WTC11 (cell line): ENCODE measurements around the gene BNC2. TPM values are rescaled to one million over a fixed set of nuclear protein-coding genes. Genes with fewer than 3 reads are reported as not detected.

Source experiments
- ATAC-seq: fragments of 200-7000 bp; cut with Tn5 transposase; 2 replicates; pipeline ENCODE4 v1.10.0; 2021; ENCODE audit warnings: mild to moderate bottlenecking, moderate library complexity
- CTCF ChIA-PET: fragments of 300-600 bp; sonication (Branson Sonifier 250); formaldehyde crosslinking; loops from one replicate; lab custom pipeline; 2021; ENCODE audit warnings: antibody characterized with exemption; lab: Charles Lee
- POLR2A ChIA-PET: fragments of 350-600 bp; sonication (Branson Sonifier 250); formaldehyde crosslinking; loops from one replicate; lab custom pipeline; 2021; ENCODE audit warnings: antibody characterized with exemption; lab: Charles Lee
- DNase-seq: peaks from one replicate; pipeline ENCODE4 v3.0.0; 2021; ENCODE audit warnings: low spot score
- H3K27ac Mint-ChIP-seq: 2 replicates; pipeline ENCODE4 v1.8.0; 2021; ENCODE audit warnings: mixed read lengths
- H3K27me3 Mint-ChIP-seq: 2 replicates; pipeline ENCODE4 v1.8.0; 2021; ENCODE audit warnings: low read depth, mild to moderate bottlenecking, moderate library complexity, mixed read lengths
- H3K36me3 Mint-ChIP-seq: 2 replicates; pipeline ENCODE4 v1.8.0; 2021; ENCODE audit warnings: mixed read lengths
- H3K4me1 Mint-ChIP-seq: 2 replicates; pipeline ENCODE4 v1.8.0; 2022; ENCODE audit warnings: mixed read lengths
- H3K4me3 Mint-ChIP-seq: 2 replicates; pipeline ENCODE4 v1.8.0; 2021; ENCODE audit warnings: mild to moderate bottlenecking, moderate library complexity, mixed read lengths
- H3K9me3 Mint-ChIP-seq: 2 replicates; pipeline ENCODE4 v1.8.0; 2021; ENCODE audit warnings: mixed read lengths
- ATF6 ChIP-seq: sonication (generic); formaldehyde crosslinking; IDR thresholded peaks from 2 replicates; pipeline ENCODE4 v1.8.1; 2023; ENCODE audit warnings: mild to moderate bottlenecking, missing genetic modification reagents
- CBFB ChIP-seq: sonication (generic); formaldehyde crosslinking; IDR thresholded peaks from 2 replicates; pipeline ENCODE4 v1.8.1; 2022; ENCODE audit warnings: mild to moderate bottlenecking, low read depth, missing genetic modification reagents
- E2F1 ChIP-seq: sonication (generic); formaldehyde crosslinking; IDR thresholded peaks from 2 replicates; pipeline ENCODE4 v1.8.0; 2022; ENCODE audit warnings: mild to moderate bottlenecking, missing genetic modification reagents
- E2F5 ChIP-seq: sonication (generic); formaldehyde crosslinking; IDR thresholded peaks from 2 replicates; pipeline ENCODE4 v1.8.1; 2022; ENCODE audit warnings: mild to moderate bottlenecking, moderate library complexity, missing genetic modification reagents
- ERG ChIP-seq: fragments of 250-450 bp; sonication (Bioruptor Pico); IDR thresholded peaks from 2 replicates; pipeline ENCODE4 v1.8.0; 2021; ENCODE audit warnings: mild to moderate bottlenecking
- FOXJ3 ChIP-seq: sonication (generic); formaldehyde crosslinking; IDR thresholded peaks from 2 replicates; pipeline ENCODE4 v1.9.0; 2021; ENCODE audit warnings: missing genetic modification reagents, mild to moderate bottlenecking, borderline replicate concordance
- GABPB1 ChIP-seq: sonication (generic); formaldehyde crosslinking; IDR thresholded peaks from 2 replicates; pipeline ENCODE4 v1.8.1; 2023; ENCODE audit warnings: mild to moderate bottlenecking, missing genetic modification reagents
- JUN ChIP-seq: sonication (generic); formaldehyde crosslinking; IDR thresholded peaks from 2 replicates; pipeline ENCODE4 v1.8.0; 2023; ENCODE audit warnings: mild to moderate bottlenecking, missing genetic modification reagents
- PRRX2 ChIP-seq: fragments of 250-450 bp; sonication (Bioruptor Pico); IDR thresholded peaks from 2 replicates; pipeline ENCODE4 v1.8.0; 2021; ENCODE audit warnings: mild to moderate bottlenecking
- RELA ChIP-seq: sonication (generic); formaldehyde crosslinking; IDR thresholded peaks from 2 replicates; pipeline ENCODE4 v1.8.1; 2022; ENCODE audit warnings: missing genetic modification reagents, mild to moderate bottlenecking, borderline replicate concordance
- SMAD4 ChIP-seq: sonication (generic); formaldehyde crosslinking; IDR thresholded peaks from 2 replicates; pipeline ENCODE4 v1.8.0; 2022; ENCODE audit warnings: mild to moderate bottlenecking, missing genetic modification reagents
- SOX15 ChIP-seq: fragments of 250-450 bp; sonication (Bioruptor Pico); IDR thresholded peaks from 2 replicates; pipeline ENCODE4 v1.9.0; 2021; ENCODE audit warnings: mild to moderate bottlenecking
- ZNF138 ChIP-seq: sonication (generic); formaldehyde crosslinking; conservative IDR thresholded peaks from 2 replicates; pipeline ENCODE4 v1.8.1; 2022; ENCODE audit warnings: mild to moderate bottlenecking, moderate library complexity, missing genetic modification reagents
- ZNF219 ChIP-seq: sonication (generic); formaldehyde crosslinking; IDR thresholded peaks from 2 replicates; pipeline ENCODE4 v1.8.0; 2023; ENCODE audit warnings: missing genetic modification reagents, mild to moderate bottlenecking, borderline replicate concordance
- total RNA-seq: library from RNA; stranded (reverse); gene quantifications from 3 replicates; pipeline ENCODE4 v1.2.3, GENCODE V29; 2021
- TF ChIP-seq, protein P1 (sequence below): sonication (generic); formaldehyde crosslinking; IDR thresholded peaks from 2 replicates; pipeline ENCODE4 v1.8.1; 2022; ENCODE audit warnings: low read depth, mild to moderate bottlenecking, moderate library complexity, missing genetic modification reagents, borderline replicate concordance
- TF ChIP-seq, protein P2 (sequence below): sonication (generic); formaldehyde crosslinking; IDR thresholded peaks from 2 replicates; pipeline ENCODE4 v1.8.1; 2022; ENCODE audit warnings: missing genetic modification reagents, borderline replicate concordance
- TF ChIP-seq, protein P3 (sequence below): sonication (generic); formaldehyde crosslinking; IDR thresholded peaks from 2 replicates; pipeline ENCODE4 v1.8.1; 2023; ENCODE audit warnings: mild to moderate bottlenecking, moderate library complexity, missing genetic modification reagents
- TF ChIP-seq, protein P4 (sequence below): sonication (generic); formaldehyde crosslinking; IDR thresholded peaks from 2 replicates; pipeline ENCODE4 v1.8.1; 2022; ENCODE audit warnings: mild to moderate bottlenecking, missing genetic modification reagents, moderate library complexity, borderline replicate concordance

The BNC2 gene
- total RNA-seq, 1 experiment from 2014 or later: 33.3 TPM

GRCh38 chr9:16585591-16585990 lies 284.9 kb downstream of the BNC2 start:
- H3K9me3 Mint-ChIP-seq: no peaks in the 10 kb centered on the region
- ATAC-seq: no peak
- peaks cover 12% of the 10 kb centered on the region for H3K4me1 Mint-ChIP-seq
- ChIA-PET CTCF (no interaction called here), POLR2A (no interaction called here)
- no peaks in the 10 kb centered on the region for H3K36me3 Mint-ChIP-seq
- DNase-seq: no peak
- no peaks in the 10 kb centered on the region for H3K27me3 Mint-ChIP-seq
- H3K27ac Mint-ChIP-seq: no peak overlapping the region
- TF ChIP-seq CBFB (CRISPR knock-in tag): no peak
- no peak for TF ChIP-seq JUN (CRISPR knock-in tag)
- TF ChIP-seq ZNF219: no peak
- TF ChIP-seq, protein P1, sequence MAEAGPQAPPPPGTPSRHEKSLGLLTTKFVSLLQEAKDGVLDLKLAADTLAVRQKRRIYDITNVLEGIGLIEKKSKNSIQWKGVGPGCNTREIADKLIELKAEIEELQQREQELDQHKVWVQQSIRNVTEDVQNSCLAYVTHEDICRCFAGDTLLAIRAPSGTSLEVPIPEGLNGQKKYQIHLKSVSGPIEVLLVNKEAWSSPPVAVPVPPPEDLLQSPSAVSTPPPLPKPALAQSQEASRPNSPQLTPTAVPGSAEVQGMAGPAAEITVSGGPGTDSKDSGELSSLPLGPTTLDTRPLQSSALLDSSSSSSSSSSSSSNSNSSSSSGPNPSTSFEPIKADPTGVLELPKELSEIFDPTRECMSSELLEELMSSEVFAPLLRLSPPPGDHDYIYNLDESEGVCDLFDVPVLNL (CRISPR knock-in tag): no peak
- no peak for TF ChIP-seq E2F1
- H3K4me3 Mint-ChIP-seq: no peak overlapping the region

DNA sequence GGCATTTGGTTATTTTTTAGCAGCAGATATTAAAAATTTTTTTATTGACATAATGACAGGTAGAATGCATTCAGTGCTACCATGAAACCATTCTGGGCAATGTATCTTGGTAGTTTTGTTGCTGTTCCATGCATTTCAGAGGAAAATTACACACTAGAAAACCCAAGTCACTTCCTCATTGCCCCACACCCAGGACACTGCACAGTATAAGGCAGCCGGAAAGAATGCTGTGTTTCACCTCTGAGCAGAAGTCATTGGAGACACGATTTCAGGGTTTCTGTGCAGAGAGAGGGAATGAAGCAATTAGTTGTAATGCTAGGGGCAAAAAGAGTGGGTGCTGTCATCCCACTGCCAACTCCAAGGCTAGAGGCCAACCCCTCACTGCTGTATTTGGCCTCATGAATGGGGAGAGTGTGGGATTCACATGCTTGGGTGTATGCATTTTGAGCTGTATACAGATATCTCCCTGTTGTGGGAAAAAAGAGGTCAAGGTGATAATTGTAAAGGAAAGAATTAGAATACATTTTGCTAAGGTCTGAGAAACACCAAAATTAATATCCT lies 290.5 kb downstream of the BNC2 start:
- no peak overlapping the region for H3K4me3 Mint-ChIP-seq
- no peaks in the 10 kb centered on the region for H3K36me3 Mint-ChIP-seq
- peak overlapping the region; percentile 23; the same call in 1 of the 2 replicates for H3K27ac Mint-ChIP-seq
- H3K9me3 Mint-ChIP-seq: no peaks in the 10 kb centered on the region
- CTCF ChIA-PET: no interaction called here
- ATAC-seq (no peak), DNase-seq (no peak)
- H3K27me3 Mint-ChIP-seq: no peaks in the 10 kb centered on the region
- TF ChIP-seq, protein P2, sequence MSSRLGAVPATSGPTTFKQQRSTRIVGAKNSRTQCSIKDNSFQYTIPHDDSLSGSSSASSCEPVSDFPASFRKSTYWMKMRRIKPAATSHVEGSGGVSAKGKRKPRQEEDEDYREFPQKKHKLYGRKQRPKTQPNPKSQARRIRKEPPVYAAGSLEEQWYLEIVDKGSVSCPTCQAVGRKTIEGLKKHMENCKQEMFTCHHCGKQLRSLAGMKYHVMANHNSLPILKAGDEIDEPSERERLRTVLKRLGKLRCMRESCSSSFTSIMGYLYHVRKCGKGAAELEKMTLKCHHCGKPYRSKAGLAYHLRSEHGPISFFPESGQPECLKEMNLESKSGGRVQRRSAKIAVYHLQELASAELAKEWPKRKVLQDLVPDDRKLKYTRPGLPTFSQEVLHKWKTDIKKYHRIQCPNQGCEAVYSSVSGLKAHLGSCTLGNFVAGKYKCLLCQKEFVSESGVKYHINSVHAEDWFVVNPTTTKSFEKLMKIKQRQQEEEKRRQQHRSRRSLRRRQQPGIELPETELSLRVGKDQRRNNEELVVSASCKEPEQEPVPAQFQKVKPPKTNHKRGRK (CRISPR knock-in tag): no peak
- TF ChIP-seq GABPB1 (CRISPR knock-in tag): no peak
- no peak for TF ChIP-seq ZNF138 (CRISPR knock-in tag)
- no peak for TF ChIP-seq SMAD4
- no peak for TF ChIP-seq SOX15
- TF ChIP-seq, protein P3, sequence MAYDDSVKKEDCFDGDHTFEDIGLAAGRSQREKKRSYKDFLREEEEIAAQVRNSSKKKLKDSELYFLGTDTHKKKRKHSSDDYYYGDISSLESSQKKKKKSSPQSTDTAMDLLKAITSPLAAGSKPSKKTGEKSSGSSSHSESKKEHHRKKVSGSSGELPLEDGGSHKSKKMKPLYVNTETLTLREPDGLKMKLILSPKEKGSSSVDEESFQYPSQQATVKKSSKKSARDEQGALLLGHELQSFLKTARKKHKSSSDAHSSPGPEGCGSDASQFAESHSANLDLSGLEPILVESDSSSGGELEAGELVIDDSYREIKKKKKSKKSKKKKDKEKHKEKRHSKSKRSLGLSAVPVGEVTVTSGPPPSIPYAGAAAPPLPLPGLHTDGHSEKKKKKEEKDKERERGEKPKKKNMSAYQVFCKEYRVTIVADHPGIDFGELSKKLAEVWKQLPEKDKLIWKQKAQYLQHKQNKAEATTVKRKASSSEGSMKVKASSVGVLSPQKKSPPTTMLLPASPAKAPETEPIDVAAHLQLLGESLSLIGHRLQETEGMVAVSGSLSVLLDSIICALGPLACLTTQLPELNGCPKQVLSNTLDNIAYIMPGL: no peak
- no peak for TF ChIP-seq PRRX2 (CRISPR knock-in tag)
- TF ChIP-seq RELA (CRISPR knock-in tag): no peak
- no peak for TF ChIP-seq ERG
- no peak for TF ChIP-seq E2F5 (CRISPR knock-in tag)
- TF ChIP-seq, protein P4, sequence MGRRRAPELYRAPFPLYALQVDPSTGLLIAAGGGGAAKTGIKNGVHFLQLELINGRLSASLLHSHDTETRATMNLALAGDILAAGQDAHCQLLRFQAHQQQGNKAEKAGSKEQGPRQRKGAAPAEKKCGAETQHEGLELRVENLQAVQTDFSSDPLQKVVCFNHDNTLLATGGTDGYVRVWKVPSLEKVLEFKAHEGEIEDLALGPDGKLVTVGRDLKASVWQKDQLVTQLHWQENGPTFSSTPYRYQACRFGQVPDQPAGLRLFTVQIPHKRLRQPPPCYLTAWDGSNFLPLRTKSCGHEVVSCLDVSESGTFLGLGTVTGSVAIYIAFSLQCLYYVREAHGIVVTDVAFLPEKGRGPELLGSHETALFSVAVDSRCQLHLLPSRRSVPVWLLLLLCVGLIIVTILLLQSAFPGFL: no peak
- TF ChIP-seq FOXJ3 (CRISPR knock-in tag): no peak
- TF ChIP-seq CBFB (CRISPR knock-in tag): no peak
- TF ChIP-seq ATF6 (CRISPR knock-in tag): no peak
- POLR2A ChIA-PET: no interaction called here
- peaks cover 31% of the 10 kb centered on the region for H3K4me1 Mint-ChIP-seq
